HG02884 (cell line): ENCODE data around the gene RBP3.

Experiments used
- ATAC-seq: cut with Tn5 transposase; IDR thresholded peaks from one replicate; pipeline ENCODE4 v1.9.1; 2021; ENCODE audit warnings: mild to moderate bottlenecking, moderate library complexity; ENCODE audit not compliant: unreplicated experiment

Gene RBP3

DNA sequence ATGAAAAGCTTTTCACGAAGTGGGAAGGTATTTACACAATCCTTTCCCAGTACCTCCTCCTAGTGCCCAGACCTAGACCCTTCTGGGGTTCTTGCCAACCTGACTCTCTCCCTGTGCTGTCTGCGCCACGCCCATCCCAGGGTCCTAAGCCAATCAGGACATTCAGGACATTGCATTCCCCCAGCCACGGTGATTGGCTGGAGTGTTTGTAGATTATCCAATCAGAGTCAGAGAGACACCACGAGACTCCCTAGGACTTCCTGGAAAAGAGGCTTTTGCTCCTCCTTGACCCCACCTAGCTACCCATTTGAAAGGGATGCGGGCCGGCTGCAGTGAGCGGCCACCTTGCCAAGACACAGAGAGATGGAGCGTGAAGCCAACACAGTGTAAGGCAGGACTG lies 29.5 kb upstream of the RBP3 start:
- ATAC-seq = no peak

DNA sequence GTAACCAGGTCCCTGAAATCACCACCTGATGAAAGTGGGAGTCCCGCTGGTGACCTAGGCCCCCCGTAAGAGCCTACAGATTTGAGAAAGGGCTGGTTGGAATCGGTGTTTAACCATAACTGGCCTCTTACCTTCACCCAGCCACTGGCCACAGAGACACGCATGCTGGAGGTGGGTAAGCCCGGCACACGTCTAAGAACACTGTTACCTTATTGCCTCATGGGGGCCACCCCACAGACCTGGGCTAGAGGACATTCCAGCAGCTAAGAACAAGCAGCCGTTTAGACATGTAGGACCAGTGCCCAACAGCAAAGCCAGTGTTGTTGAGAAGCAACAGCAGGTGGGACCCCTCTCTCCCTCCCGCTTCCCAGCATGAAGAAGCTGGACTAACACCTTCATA lies 28.4 kb upstream of the RBP3 start:
- no peak for ATAC-seq

DNA sequence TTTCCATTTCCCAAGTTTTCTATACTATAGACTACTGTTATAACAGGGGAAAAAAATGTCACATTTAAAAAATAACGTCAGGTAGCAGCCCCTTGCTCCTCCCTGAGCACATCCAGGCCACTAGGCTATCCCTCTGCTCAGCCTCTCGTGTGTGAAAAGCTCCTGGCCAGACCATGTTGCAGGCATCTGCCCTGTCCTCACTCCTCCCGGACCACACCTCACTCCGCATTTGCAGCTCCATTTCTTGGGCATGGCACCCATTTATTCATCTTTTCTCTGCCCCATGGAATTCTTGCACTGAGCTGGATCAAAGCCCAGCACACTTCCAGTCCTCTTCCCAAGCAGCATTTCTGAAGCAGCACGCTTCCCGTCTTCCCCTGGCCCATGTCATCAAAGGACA lies 27.4 kb upstream of the RBP3 start:
- ATAC-seq = no peak

DNA sequence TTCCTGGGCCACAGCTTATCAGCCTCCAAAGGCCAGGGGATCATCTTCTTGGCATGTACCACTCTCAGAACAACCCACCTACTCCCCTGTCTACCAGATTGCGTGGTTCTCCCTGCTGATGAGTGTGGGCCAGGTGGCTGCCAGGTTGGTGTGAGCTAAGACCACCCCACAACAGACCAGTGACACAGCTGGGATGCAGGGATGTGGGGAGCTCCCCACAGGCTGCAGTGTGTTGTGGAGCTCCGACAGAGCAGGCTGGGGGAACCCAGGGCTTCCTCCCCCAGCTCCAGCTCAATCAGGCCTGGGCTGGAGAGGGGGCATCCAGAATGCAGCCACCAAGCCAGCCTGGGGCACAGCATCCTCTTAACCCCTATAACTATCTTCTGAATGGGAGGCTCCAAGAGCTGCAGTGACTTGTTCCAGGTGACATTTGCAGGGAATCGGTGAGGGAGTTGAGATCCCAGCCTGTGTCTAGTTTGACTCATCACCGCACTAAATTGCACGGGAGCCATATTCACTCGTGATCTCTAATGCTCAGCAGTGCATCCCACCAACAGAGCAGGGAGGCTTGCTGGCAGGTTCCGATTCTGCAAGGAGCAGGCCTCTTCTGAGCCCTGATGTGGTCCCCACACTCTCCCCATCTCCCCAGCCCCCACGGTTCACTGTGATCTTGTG lies 26.5 kb upstream of the RBP3 start:
- no peak for ATAC-seq

DNA sequence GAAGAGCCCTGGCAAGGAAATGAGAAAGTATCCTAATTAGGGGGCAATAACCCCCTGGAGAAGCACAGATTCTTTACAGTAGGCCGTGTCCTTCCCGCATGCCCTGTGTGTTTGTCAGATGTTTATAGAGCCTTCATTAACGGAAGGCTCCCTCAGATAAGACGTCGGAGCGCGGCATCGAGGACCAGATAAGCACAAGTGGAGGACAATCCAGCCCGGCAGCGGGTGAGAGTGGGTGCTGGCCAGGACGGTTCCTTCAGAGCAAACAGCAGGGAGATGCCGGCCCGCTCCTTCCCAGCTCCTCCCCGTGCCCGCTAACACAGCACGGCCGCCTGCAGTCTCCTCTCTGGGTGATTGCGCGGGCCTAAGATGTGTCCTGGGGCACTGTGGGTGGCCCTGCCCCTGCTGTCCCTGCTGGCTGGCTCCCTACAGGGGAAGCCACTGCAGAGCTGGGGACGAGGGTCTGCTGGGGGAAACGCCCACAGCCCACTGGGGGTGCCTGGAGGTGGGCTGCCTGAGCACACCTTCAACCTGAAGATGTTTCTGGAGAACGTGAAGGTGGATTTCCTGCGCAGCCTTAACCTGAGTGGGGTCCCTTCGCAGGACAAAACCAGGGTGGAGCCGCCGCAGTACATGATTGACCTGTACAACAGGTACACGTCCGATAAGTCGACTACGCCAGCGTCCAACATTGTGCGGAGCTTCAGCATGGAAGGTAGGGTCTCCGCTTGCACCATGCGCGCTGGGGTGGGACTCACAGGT lies 25.7 kb upstream of the RBP3 start, which contains the start of gene GDF2:
Gene GDF2 (plus strand): TSS at position 155 of the 762 bp plus-strand sequence. CDS start 215 bp downstream, at position 370.
- no peak for ATAC-seq

DNA sequence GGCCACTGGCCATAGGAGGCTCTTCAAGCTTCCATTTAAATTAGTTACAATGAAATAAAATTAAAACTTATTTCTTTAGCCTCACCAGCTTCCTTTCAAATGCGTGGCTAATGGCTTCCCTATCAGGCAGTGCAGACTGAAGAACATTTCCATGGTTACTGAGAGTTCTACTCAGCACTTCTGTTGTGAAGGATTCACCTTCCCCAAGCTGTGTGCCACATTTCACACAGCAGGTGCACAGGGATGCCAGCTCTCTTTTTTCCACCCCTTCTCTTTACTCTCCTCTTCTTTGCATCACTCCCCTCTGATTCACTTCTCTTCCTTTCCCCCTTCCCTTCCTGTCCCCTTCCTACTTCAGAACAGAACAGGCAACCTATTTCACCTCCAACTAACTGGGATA lies 25.1 kb upstream of the RBP3 start:
- ATAC-seq = no peak

DNA sequence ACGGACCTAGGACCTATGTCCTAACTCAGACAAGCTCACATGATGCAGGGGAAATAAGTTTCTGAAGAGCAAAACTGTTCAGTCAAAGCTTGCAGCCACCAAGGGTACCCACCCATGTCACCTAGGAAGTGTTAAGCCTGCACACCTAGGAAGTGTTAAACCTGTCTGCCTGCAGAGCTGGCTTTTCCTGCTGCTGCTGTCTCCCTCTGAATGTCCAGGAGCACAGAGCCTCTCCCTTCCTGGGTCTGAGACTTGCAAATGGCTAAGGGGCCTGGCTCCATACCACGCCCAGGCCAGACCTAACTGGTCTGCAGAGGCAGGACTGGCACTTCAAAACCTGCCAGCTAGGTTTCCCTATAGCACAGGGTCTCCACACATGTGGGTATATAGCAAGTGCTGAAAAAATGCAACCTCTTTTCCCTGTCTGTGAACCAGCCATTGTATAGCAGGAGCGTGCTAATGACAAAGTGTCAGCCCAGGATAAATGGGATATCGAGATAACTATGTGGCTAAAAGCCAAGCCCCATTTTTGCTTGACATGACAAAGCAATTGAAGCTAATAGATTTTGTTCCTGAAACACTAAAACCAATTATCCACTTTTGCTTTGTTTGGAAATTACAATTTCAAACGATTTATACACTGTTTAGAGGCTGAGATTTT lies 24.4 kb upstream of the RBP3 start:
- no peak for ATAC-seq

DNA sequence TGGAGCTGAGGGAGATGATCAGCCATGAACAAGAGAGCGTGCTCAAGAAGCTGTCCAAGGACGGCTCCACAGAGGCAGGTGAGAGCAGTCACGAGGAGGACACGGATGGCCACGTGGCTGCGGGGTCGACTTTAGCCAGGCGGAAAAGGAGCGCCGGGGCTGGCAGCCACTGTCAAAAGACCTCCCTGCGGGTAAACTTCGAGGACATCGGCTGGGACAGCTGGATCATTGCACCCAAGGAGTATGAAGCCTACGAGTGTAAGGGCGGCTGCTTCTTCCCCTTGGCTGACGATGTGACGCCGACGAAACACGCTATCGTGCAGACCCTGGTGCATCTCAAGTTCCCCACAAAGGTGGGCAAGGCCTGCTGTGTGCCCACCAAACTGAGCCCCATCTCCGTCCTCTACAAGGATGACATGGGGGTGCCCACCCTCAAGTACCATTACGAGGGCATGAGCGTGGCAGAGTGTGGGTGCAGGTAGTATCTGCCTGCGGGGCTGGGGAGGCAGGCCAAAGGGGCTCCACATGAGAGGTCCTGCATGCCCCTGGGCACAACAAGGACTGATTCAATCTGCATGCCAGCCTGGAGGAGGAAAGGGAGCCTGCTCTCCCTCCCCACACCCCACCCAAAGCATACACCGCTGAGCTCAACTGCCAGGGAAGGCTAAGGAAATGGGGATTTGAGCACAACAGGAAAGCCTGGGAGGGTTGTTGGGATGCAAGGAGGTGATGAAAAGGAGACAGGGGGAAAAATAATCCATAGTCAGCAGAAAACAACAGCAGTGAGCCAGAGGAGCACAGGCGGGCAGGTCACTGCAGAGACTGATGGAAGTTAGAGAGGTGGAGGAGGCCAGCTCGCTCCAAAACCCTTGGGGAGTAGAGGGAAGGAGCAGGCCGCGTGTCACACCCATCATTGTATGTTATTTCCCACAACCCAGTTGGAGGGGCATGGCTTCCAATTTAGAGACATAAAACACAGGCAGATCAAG lies 22.6 kb upstream of the RBP3 start:
- ATAC-seq = no peak

DNA sequence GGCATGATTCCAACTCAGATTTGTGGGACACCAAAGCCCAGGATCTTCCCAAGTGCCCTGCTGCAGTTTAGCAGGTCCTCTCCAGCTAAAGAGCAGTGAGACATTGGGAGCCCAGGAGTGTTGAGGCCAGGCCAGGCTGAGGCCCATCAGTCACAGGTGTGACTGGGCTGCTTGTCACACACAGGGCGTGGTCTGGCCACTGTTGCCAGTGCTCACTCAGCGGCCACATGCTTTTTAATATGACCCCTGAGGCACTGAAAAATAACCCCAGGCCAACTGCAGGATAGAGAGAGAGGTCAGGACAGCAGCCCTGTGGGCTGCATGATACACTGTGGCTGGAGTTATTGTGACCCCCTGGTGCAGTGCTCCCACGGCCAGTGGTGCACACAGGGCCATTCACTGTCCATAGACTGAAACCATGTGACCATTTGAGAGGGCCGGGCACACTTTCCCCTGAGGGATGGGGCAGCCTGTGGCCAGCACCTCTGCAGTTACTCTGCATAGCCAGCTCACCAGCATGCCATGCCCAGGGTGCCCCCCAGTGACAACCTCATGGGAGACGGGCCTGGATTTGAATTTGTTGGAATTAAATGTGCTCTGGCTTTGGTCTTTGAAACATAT lies 21.7 kb upstream of the RBP3 start:
- no peak for ATAC-seq

DNA sequence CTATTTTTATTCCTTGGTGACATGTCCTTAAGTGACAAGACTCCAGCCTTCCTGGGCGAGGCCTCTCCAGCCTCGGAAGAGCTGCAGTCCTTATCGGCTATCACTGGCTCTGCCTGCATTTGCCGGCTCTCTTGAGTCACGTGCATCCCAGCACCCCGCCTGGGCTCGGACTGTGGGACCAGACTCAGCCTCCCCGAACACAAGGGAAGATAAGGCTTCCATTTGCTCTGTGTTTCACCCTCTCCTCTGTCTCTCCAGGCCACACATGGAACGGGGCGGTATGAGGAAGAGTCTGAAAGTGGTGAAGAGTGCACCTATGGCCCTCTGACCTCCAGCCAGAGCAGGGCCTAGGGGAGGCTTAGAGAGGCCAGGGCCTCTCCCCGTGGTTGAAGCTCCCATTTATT lies 21.2 kb upstream of the RBP3 start:
- ATAC-seq = no peak

DNA sequence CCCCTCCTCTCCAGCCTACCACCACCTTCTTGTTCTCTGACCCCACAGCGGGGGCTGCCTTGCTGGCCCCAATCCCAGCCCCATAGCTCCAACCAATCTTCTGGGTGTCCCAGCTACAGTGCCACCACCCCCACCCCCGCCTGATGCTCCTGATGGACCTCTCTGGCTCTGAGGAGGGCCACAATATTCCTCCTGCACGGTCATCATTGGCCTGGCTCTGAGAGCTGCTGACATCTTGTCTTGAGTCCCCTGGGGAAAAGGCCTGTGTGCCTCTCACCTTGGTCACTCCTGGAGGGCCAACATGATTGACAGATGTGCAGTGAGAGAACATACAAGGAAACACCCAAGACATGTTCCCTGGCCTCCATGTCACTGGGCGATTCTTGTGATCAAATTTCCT lies 18.3 kb upstream of the RBP3 start:
- no peak for ATAC-seq

DNA sequence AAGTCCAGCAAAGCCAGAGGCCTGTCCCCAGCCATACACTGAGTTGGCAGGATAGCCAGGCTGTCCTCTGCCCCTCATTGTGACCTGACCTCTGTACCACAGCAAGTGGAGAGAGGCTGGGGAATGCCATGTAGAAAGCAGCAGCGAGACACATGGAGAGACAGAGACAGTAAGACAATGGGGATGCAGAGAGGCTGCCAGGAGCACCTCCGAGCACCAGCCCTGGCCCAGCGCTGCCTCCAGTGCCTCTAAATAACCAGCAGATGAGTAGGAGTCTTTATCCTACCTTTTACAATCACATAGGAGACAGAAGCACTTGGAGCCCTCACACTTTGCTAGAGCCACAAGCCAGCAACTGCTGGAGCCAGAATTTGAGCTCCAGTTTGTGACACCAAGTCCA lies 17.8 kb upstream of the RBP3 start:
- ATAC-seq = no peak

DNA sequence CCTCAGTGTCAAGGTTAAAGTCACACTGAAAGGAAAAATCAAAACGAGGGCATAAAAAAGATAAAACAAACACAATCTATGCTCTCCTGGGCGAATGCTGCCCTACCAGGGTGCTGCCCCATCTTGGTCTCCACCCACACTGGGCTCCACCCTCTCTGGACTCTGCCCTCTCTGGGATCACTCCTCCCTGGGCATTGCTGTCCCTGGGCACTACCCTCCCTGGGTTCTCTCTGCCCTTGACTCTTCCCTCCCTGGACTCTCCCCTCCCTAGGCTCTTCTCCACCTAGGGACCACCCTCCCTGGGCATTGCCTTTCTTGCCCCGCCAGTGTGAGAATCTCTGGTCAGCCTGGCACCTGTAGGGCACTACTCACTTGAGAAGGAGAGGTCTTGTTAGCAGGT lies 17.4 kb upstream of the RBP3 start:
- ATAC-seq = no peak

DNA sequence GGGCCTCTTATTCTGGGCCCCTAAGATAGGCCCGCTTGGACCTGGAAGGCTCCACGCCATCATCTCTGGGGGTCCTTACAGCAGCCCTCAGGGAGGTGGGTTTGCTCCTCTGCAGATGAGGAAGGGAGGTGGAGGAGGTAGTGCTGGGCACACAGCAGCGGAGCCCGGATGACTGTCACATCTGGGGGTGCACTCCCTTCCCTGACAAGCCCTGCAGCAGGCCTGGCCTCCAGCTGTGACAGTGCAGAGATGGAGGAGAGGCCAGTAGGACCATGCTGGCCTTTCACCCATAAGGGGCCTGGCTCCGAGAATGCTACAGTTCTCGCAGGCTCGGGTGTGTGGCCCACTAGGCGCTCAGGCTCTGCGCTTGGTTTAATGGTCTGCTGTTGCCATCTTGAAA lies 16.7 kb upstream of the RBP3 start:
- ATAC-seq = no peak

DNA sequence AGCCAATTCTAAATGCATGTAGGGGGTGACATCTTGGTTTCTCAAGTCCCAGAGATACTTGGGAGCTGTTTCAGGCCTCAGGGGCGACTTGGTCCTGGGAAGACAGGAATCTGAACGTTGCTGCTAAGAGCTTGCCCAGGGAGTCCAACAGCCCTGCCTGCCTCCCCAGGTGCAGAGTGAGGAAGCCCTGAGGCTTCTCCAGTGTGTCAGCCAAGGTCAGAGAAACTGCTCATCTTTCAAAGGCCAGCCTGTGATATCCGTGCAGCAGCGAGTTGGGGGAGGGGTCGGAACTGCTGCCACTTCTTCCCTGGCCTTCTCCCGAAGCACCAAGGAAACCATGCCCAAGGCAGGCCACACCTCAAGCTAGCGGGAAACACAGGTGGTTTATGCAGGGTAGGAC lies 16.2 kb upstream of the RBP3 start:
- ATAC-seq = no peak

DNA sequence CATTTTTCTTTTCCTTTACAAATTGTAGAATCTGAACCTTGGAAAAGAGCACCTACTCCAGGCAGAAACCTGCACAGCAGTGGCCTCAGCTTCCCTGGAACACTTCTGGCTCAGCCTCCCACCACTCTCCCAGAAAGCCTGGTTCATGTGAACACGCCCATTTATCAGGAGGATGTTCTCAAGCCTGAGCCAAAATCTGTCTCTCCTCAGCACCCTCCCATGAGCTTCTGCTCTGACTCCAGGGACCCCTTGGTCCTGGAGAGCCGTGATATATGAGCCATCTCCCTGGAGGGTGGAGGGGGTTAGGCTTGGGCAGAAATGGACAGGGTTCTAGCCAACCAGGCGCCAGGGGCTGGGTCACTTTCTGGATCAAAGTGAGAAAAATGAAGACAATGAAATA lies 15.8 kb upstream of the RBP3 start:
- no peak for ATAC-seq

DNA sequence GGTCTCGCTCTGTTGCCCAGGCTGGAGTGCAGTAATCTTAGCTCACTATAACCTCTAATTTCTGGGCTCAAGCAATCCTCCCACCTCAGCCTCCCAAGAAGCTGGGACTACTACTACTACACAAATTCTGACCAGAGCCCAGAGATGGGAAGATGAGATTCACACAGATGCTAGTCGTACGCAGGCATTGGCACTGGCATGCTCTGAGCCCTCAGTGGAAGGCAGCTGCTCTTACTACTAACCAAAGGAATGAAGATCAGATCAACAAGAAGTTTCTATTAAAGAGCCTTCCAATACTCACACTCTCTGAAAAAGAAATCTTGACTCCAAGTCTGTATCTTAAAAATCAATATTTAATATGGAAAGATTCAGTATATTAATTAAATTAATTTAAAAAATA lies 15.2 kb upstream of the RBP3 start:
- no peak for ATAC-seq

DNA sequence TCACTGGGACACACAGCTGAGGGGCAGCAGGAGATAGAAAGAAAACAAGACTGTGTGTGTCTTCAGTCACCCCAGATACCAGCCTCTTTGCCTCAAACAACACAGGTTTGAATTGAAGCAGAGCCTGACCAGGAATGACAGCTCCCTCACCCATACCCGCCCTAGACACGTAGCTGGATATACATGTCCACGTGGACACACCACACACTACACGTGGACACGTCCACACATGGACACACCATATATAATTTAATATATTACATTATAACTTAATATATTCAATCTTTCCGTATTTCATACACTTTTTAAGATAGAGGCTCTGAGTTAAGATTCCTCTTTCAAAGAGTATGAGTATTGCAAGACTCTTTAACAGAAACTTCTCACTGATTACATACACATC lies 14.6 kb upstream of the RBP3 start:
- ATAC-seq = no peak

DNA sequence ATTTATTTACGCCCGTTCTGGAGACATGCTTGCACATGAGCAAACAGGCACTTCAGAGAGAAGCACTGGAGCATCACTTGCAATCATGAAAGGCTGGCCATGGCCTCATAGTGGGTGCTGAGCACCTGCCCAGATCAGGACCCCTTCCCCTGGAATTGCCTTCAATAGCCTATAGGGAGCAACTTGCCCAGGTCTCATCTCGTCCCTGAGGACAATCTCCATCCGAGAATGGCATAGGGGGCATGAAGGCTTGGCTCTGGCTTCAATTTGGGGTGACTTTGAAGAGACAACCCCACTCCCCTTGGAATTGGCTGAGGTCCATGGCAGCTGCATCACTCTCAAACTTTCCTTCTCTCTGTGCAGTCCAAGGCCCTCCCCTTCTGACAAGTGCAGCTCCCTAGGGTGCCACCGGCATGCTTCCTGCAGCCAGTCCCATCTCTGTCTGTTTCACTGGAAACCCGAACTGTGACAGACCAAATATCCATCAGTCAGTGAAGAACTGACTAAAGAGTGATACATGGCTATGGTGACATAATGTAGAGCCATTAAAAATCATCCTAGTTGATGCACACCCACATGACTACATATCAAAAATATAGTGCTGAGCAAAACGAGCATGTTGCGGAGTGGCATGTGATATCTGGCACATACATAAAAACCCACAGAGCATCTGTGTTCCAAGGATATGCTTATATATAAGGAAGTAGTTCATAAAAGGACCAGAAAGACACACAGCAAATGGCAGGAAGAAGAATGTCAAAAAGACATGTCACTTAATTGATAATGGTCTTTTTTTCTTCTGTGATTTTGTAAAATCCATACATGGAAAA lies 13.5 kb upstream of the RBP3 start:
- ATAC-seq = no peak

DNA sequence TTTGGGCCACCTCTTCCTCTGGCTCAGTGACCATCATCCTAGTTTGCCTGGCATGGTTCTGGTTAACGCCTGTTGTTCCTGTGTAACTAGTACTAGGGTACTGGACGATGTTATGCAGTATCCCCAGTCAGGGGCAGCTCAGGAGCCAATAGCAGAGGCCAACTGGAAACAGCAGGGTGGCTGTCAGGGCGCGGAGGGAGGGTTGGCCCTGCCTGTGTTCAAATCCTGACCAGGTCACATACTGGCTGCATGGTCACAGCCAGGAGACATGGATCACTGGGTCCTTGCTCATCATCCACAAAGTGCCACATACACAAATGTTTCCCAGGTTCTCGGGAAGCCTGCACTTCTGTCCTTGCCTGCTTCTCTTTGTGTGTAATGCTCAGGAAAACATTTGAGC lies 12.3 kb upstream of the RBP3 start:
- no peak for ATAC-seq
